Right kidney (tissue), 1 donor: ENCODE data around the gene XIRP2.
"Not testable (repeated sequence)": the region's sequence is repeated elsewhere in the genome, so short reads cannot be mapped to it uniquely, and the experiment has no call there.

ENCODE experiments used
- DNase-seq: peaks from one replicate; pipeline ENCODE4 v3.0.0-alpha.2; 2016

The XIRP2 gene

GRCh38 chr2:166932032-166932431, 43.8 kb downstream of the XIRP2 start:
- DNase-seq: no peak

- DNase-seq: no peak
Measured at GRCh38 chr2:166934817-166935216, 46.5 kb downstream of the XIRP2 start.

- DNase-seq: no peak
Measured at GRCh38 chr2:166942377-166942776, 54.1 kb downstream of the XIRP2 start.

DNA sequence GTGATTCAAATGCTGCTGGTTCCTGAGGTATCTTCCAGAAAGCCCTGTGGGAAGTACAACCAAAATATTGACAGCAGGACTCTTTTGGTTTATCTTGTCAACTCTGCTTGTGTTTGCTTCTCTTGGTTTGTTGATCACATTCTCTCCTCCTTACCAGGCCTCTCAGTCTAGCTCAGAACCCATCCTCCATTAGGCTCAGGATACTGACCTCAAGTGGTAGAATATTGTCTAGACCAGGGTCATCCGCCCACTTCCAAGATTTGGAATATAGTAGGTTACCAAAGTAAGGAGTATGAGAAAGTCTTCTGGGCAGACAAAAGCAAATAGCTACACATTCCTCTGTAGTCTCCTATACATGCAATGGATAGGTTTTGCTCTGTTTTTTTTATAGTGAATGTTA, 56.6 kb downstream of the XIRP2 start:
- DNase-seq: no peak

DNA sequence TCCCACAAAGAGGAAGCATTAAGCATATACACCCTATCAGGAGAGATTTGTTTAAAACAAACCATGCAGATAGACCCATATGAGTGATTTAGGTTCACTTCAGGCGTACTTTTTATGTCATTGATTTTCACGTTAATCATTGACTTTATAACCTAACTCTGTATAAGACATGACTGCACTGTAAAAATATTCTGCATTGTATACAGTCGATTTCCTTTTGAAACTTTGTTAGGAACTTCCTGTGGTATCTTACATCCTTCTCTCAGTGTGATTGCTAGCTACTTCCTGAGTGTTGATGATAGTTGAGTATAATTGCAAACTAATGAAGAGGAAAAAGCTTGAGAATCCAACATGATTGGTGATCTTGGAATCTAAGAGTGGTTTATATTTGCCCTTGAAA, 69.4 kb downstream of the XIRP2 start:
- DNase-seq: peak; percentile 2

GRCh38 chr2:166958986-166959481, 70.8 kb downstream of the XIRP2 start:
- DNase-seq: peak; percentile 6

DNA sequence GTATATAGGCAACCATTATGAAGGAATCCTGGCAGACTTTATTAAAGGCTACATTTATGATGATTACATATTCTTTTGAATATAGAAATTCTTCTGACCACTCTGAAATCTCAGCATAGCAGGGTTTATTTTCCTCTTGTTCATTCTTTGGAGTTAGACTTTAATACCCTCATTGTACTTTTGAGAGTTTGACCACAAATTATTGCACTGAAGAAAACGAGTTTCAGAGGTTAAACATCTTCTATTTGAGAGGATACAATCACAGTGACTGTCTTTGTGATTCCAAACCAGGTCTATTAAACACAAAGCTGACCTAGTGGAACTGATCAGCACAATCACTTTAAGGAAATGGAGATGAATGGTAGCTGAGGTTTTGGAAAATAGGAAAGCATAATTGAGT, 71.3 kb downstream of the XIRP2 start:
- DNase-seq: no peak

GRCh38 chr2:166960702-166961270, 72.5 kb downstream of the XIRP2 start:
- DNase-seq: no peak

DNA sequence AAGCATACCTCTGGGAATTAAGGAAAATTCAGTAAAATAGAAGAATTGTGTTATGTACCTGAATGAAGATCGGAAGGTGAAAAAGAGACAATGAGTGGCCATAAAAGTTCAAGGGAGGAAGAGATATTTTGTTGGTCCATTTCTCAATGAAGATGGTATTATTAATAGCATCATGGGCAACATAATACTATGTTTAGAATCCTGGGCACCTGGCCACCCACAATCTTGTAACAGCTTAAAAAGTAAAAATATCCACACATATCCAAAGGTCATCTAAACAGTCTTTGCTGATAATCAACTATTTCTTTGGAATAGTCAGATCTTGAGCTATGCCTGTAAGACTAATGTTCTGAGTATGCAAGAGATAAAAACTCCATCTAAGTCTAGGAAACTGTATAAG, 73.7 kb downstream of the XIRP2 start:
- no peak for DNase-seq

DNA sequence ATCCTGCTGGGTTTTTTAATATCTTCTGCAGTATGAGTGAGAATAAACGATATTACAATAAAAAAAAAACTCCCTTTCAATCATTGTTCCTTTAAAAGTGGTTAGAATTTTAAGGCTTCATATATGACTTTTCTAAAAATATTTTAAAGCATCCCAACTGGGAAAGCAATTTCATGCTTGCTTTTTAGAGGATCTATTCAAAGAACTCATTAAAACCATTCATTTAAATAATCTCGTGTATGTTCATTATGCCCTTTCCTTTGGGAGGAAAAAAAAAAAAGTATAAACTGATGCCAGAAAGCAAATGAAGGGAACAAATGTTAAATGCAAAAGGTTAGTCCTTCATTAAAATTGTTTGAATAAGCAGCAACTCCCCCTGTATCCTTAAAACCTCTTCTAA, 81.2 kb downstream of the XIRP2 start:
- no peak for DNase-seq

GRCh38 chr2:166972002-166972401, 83.7 kb downstream of the XIRP2 start:
- no peak for DNase-seq

GRCh38 chr2:166972418-166972817, 84.1 kb downstream of the XIRP2 start:
- DNase-seq: no peak

DNA sequence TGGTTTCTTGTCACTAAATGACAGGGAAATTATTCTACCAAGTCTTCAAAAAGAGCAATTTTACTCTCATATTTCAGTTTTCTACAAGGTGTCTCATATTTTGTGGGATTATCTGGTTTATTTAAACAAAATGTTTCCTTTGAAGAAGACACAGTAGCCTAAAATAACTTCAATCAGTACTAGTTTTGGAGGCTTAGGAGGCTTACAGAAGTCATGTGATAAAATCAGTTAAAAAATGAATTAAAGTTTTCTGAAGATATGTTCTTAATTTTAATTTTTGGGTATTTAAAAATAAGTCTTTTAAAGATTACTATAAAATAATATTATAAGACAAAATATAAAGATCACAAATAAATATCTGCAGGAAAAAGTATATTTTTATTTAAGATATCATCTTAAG, 95.9 kb downstream of the XIRP2 start:
- no peak for DNase-seq

GRCh38 chr2:166984797-166985196, 96.5 kb downstream of the XIRP2 start:
- no peak for DNase-seq

DNA sequence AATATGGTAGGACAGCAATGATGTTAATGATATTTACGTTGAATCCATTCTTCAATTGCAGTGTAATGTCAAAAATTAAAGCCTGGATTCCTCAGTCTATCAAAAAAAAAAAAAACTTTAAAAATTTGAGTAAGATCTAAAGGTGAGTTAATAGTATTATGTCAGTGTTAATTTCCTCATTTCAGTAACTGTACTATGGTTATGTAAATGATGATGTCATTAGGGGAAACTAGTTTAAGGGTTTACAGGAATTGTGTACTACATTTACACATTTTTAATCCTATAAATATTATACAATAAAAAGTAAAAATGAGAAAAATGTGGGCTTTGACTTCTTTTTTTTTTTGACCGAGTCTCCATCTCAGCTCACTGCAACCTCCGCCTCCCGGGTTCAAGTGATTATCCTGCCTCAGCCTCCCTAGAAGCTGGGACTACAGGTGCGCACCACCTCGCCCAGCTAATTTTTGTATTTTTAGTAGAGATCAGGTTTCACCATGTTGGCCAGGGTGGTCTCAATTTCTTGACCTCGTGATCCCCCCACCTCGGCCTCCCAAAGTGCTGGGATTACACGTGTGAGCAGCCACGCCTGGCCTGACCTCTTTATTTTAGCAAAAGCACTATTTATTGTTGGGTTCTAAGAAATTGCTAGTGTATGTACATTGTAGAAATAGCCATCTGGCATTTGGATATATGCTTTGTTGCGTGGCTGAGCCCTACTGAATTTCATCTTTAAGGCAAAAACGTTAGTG, 106.5 kb downstream of the XIRP2 start:
- DNase-seq: no peak

DNA sequence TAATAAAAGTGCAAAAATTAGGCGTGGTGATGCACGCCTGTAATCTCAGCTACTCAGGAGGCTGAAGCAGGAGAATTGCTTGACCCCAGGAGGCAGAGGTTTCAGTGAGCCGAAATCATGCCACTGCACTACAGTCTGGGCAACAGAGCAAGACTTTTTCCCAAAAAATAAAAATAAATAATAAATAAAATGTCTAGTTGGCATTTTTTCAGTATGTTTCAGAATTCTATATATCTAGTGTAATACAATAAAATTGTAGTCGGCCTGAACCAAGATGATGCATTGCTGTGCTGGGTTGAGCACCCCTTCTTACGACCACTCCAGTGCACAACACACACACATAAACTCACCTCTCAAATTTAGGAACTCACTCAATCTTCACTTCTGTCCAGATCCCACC, 108.2 kb downstream of the XIRP2 start:
- no peak for DNase-seq

DNA sequence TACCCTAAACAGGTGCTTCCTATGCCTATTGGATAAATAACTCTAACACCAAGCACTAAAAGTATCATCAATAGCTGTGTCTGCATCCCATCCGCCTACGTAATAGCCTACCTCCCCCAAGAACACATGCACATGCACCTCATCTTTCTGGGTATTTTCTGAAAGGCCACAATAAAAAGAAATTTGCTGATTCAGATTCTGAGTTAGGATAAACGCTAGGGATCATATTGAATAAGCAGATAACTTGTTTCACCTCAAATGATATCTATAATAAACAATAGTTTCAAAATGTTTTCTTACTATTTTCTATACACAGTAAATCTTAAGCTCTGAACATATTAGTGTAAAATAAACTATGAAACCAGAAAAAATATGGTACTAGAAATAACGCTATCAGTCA, 112.9 kb downstream of the XIRP2 start:
- no peak for DNase-seq

DNA sequence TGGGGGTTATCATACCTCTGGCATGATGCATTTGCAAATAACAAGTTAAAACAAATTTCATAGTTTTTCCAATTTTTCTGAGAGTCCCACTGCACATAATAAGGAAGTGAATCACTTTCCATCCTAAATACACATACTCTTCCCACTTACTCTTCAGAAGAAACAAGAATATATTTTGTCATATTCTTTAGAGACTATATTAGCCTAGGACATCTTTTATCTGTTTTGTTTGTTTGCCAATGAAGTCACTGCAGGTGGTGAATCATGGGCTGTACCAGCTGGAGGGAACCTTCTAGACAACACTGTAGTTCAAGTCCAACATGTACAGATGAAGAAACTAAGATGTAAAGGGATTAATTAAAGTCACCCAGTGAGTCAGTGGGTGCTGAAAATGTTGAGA, 116.8 kb downstream of the XIRP2 start:
- no peak for DNase-seq

- DNase-seq: no peak
Measured at GRCh38 chr2:167013227-167013626, 124.9 kb downstream of the XIRP2 start.

- DNase-seq: no peak
Measured at GRCh38 chr2:167015806-167016205, 127.5 kb downstream of the XIRP2 start.

DNA sequence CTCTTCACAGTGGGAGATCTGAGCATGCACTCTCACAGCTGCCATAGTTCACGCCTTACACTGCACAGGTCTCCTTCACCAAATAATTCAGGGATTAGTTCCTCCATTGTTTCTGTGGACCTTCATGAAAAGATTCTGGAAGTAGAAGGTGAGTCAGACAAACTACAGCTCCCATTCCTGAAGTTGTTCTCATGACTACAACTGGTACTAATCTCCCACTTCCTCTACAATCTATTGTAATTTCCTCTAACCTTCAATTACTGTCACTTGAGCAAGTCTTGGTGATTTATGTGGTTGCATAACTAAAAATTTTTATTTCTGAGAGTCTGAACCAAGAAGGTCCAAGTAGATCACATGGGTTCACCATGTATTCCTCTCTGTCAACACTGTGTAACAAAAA, 128.7 kb downstream of the XIRP2 start:
- DNase-seq: no peak

DNA sequence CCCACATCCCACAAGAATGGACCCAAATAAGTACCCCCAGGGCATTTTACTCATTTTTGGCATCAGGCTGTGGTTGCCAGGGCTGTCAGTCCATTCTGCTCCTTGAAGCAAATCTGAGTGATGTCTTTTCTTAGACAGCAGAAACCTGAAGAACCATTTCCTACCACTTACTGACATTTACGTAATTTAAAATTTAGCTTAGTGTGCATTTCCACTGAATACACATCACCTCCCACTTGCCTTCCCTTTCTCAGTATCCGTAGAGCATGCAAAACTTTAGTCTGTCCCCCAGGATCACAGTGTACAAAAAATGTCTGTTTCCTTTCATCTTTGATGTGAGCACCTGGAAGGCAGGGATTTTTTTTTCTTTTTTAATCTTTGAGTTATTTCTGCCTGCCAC, 130.3 kb downstream of the XIRP2 start:
- no peak for DNase-seq

- DNase-seq: no peak
Measured at GRCh38 chr2:167028503-167028902, 140.2 kb downstream of the XIRP2 start.

DNA sequence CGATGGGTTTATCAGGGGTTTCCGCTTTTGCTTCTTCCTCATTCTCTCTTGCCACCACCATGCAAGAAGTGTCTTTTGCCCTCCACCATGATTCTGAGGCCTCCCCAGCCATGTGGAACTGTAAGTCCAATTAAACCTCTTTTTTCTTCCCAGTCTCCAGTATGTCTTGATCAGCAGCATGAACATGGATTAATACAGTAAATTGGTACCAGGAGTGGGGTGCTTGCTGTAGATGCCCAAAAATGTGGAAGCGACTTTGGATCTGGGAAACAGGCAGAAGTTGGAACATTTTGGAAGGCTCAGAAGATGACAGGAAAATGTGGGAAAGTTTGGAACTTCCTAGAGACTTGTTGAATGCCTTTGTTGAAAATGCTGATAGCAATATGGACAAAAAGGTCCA, 146.7 kb downstream of the XIRP2 start:
- DNase-seq: not testable (repeated sequence)
